ENCODE data around the gene TRIP13.

The TRIP13 gene

GRCh38 chr5:926417-927171, 33.9 kb downstream of the TRIP13 start:
- H3K4me3 ChIP-seq (ENCODE audit: low read depth, low read length), result no peak overlapping the region
- no peak for TF ChIP-seq ZNF416 (tag by site-specific recombination; IDR thresholded peaks at IDR 0.05)
- TF ChIP-seq ZNF350 (tag by site-specific recombination; IDR thresholded peaks at IDR 0.05), result no peak
- no peak for TF ChIP-seq OVOL3 (tag by site-specific recombination; IDR thresholded peaks at IDR 0.05)
- no peak for TF ChIP-seq GFI1B (tag by site-specific recombination; IDR thresholded peaks at IDR 0.05)
- no peak for TF ChIP-seq ZBTB21 (tag by site-specific recombination; IDR thresholded peaks at IDR 0.05)
- TF ChIP-seq ZNF571 (tag by site-specific recombination; IDR thresholded peaks at IDR 0.05), result no peak
- no peak for TF ChIP-seq ZNF449 (tag by site-specific recombination; IDR thresholded peaks at IDR 0.05)
- no peak for TF ChIP-seq ZNF585B (tag by site-specific recombination; IDR thresholded peaks at IDR 0.05)
- no peak for TF ChIP-seq ZNF747 (tag by site-specific recombination; IDR thresholded peaks at IDR 0.05)
- H3K36me3 ChIP-seq (ENCODE audit: control insufficient read depth in 2 of 2, insufficient read depth in 1 of 2, low read length in 2 of 2), result peaks cover 0 to 10% of the 10 kb centered on the region in 2 experiments; a peak in 1 of 3 replicates
- ChIA-PET CTCF (interaction anchor here (0.6 to 4.0 kb wide), 4 partner anchors 84 to 553 kb away, joined by 3 to 90 read pairs (median 4); partner anchors contain the start of gene NKD2), POLR2A (no interaction called here)
- no peaks in the 10 kb centered on the region for H3K9me3 ChIP-seq (ENCODE audit: control insufficient read depth, insufficient read depth, low read depth, low read length)
- no peak overlapping the region for H3K27ac ChIP-seq (ENCODE audit: extremely low read depth, low read depth, low read length)
- H3K4me1 ChIP-seq (ENCODE audit: control insufficient read depth, insufficient read depth, low read length), result no peaks in the 10 kb centered on the region

GRCh38 chr5:927172-928015, 34.7 kb downstream of the TRIP13 start:
- H3K4me3 ChIP-seq (ENCODE audit: low read depth, low read length), result no peak overlapping the region

More at GRCh38 chr5:927172-928015, 34.7 kb downstream of the TRIP13 start:
- Histone ChIP-seq H3K36me3 (ENCODE audit: control insufficient read depth in 2 of 2, insufficient read depth in 1 of 2, low read length in 2 of 2) (peaks cover 0 to 2% of the 10 kb centered on the region in 2 experiments; a peak in 1 of 3 replicates), H3K27ac (ENCODE audit: extremely low read depth, low read depth, low read length) (no peak overlapping the region), H3K4me1 (ENCODE audit: control insufficient read depth, insufficient read depth, low read length) (no peaks in the 10 kb centered on the region), H3K9me3 (ENCODE audit: control insufficient read depth, insufficient read depth, low read depth, low read length) (no peaks in the 10 kb centered on the region)
- TF ChIP-seq ZNF37A (tag by site-specific recombination; IDR thresholded peaks at IDR 0.05) (no peak), ATF2 (tag by site-specific recombination; IDR thresholded peaks at IDR 0.05; ENCODE audit: low read depth) (no peak), ZNF398 (tag by site-specific recombination; IDR thresholded peaks at IDR 0.05) (no peak), ZNF174 (tag by site-specific recombination; IDR thresholded peaks at IDR 0.05) (no peak), ZNF514 (tag by site-specific recombination; IDR thresholded peaks at IDR 0.05) (no peak), ZNF777 (tag by site-specific recombination; IDR thresholded peaks at IDR 0.05; ENCODE audit: borderline replicate concordance) (no peak), ZNF148 (tag by site-specific recombination; IDR thresholded peaks at IDR 0.05; ENCODE audit: borderline replicate concordance) (no peak), ZNF211 (tag by site-specific recombination; IDR thresholded peaks at IDR 0.05; ENCODE audit: low read depth) (no peak), ELK4 (IDR thresholded peaks at IDR 0.05; ENCODE audit: borderline replicate concordance, low read depth, low read length) (no peak), ZNF335 (tag by site-specific recombination; conservative IDR thresholded peaks at IDR 0.05) (no peak), ZNF626 (tag by site-specific recombination; IDR thresholded peaks at IDR 0.05) (no peak)
- CTCF ChIA-PET, result interaction anchor here (0.6 to 4.0 kb wide), 3 partner anchors 83 to 553 kb away, joined by 3 to 90 read pairs (median 3); partner anchors contain the start of gene NKD2
- POLR2A ChIA-PET, result no interaction called here

Measured in HEK293 (cell line).